ENCODE measurements around the gene ZNF135. TPM values are rescaled to one million over a fixed set of nuclear protein-coding genes. Genes with fewer than 3 reads are reported as not detected.

ZNF135 gene
- total and polyA plus RNA-seq, 4 donors: 0.31 to 1.5 (median 0.42) TPM

DNA sequence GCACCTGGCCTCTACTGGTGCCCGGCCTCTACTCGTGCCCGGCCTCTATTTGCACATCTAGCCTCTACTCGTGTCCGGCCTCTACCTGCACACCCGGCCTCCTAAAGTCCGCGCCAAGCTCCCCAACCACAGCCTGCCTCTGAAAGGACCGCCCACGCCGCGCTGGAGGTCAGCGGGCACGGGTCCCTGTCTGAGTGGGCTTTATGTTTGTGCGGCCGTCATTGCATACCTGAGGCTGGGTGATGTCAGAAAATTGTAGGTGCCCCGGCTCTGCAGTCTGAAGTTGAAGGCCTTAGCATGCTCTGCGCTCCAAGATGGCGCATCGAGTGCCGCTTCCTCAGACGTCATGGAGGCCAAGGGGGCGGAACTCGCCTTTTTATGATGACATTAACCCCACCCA is 1.1 kb downstream of the ZNF135 start:
- Histone ChIP-seq H3K27me3 (ENCODE audit: control insufficient read depth in 4 of 4, insufficient read depth in 4 of 4, low read length in 3 of 4) (no peaks in the 10 kb centered on the region), H3K27ac (ENCODE audit: low read depth in 1 of 2, low read length in 2 of 2) (no peak overlapping the region)

More for the DNA sequence above, 1.1 kb downstream of the ZNF135 start:
- Histone ChIP-seq H3K4me3 (ENCODE audit: low read depth in 1 of 3, low read length in 3 of 3) (peak overlapping the region in 1 of 3 donors; percentile 32), H3K4me1 (ENCODE audit: control insufficient read depth in 4 of 4, insufficient read depth in 4 of 4, low read length in 3 of 4) (no peaks in the 10 kb centered on the region), H3K9me3 (ENCODE audit: control insufficient read depth in 4 of 4, low read length in 3 of 4) (peaks cover 27 to 69% (median 42%) of the 10 kb centered on the region in 4 donors), H3K9ac (ENCODE audit: low read depth in 1 of 2, low read length in 2 of 2) (no peak overlapping the region), H3K36me3 (ENCODE audit: control insufficient read depth in 4 of 4, insufficient read depth in 3 of 4, low read depth in 1 of 4, low read length in 3 of 4) (peaks cover 0 to under 1% (median 0%) of the 10 kb centered on the region in 4 donors)
- no peak for DNase-seq (ENCODE audit: low spot score)
- WGBS: 77% methylated on average over 24 of the region's 24 CpGs
- no peak for TF ChIP-seq REST (IDR thresholded peaks at IDR 0.05)
- no peak for TF ChIP-seq ZBTB33 (IDR thresholded peaks at IDR 0.05)
- TF ChIP-seq HNF4A (conservative IDR thresholded peaks at IDR 0.05): no peak
- no peak for TF ChIP-seq GABPA (IDR thresholded peaks at IDR 0.05 in 1 of 2, conservative IDR thresholded peaks at IDR 0.05 in 1 of 2)
- TF ChIP-seq RAD21 (IDR thresholded peaks at IDR 0.05): no peak
- TF ChIP-seq FOXA1 (IDR thresholded peaks at IDR 0.05): no peak
- no peak for TF ChIP-seq JUND (IDR thresholded peaks at IDR 0.05)
- no peak for TF ChIP-seq TAF1 (conservative IDR thresholded peaks at IDR 0.05)
- TF ChIP-seq CTCF (IDR thresholded peaks at IDR 0.05; ENCODE audit: low read depth, low read length, missing input control): no peak
- no peak for TF ChIP-seq HNF4G (IDR thresholded peaks at IDR 0.05)
- no peak for TF ChIP-seq NR2F2 (IDR thresholded peaks at IDR 0.05)
- no peak for TF ChIP-seq EGR1 (IDR thresholded peaks at IDR 0.05; ENCODE audit: low read depth in 2 of 2)
- TF ChIP-seq, protein P1, sequence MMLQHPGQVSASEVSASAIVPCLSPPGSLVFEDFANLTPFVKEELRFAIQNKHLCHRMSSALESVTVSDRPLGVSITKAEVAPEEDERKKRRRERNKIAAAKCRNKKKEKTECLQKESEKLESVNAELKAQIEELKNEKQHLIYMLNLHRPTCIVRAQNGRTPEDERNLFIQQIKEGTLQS (IDR thresholded peaks at IDR 0.05): no peak
- TF ChIP-seq YY1 (IDR thresholded peaks at IDR 0.05): no peak
- TF ChIP-seq SP1 (IDR thresholded peaks at IDR 0.05): no peak
- TF ChIP-seq, protein P2, sequence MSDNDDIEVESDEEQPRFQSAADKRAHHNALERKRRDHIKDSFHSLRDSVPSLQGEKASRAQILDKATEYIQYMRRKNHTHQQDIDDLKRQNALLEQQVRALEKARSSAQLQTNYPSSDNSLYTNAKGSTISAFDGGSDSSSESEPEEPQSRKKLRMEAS (IDR thresholded peaks at IDR 0.05): no peak

Data from liver (tissue), 9 donors.